Neural cell (in vitro differentiated cells): ENCODE results near the gene GLB1L. TPM values are rescaled to one million over a fixed set of nuclear protein-coding genes. Genes with fewer than 3 reads are reported as not detected.

Experiments used
- H2AFZ ChIP-seq: fragments of 200-600, 300-800 bp; sonication (generic), shearing (Covaris generic); 2 replicates; pipeline ENCODE4 v1.6.0; 2014; ENCODE audit warnings: low read depth, mild to moderate bottlenecking, antibody characterized with exemption, low read length, moderate library complexity
- H3F3A ChIP-seq: fragments of 200-600 bp; shearing (Covaris generic); 2 replicates; pipeline ENCODE4 v1.6.1; 2016; ENCODE audit warnings: mild to moderate bottlenecking, moderate library complexity, mixed read lengths, antibody characterized with exemption, low read length; ENCODE audit not compliant: insufficient read depth, poor library complexity, severe bottlenecking
- H3K27ac ChIP-seq: fragments of 200-600, 300-800 bp; sonication (generic), shearing (Covaris generic); 2 replicates; pipeline ENCODE4 v1.5.1; 2014; ENCODE audit warnings: mild to moderate bottlenecking, low read length, moderate library complexity
- H3K27me3 ChIP-seq: fragments of 300-800, 200-600 bp; sonication (generic), shearing (Covaris generic); 2 replicates; pipeline ENCODE4 v1.6.0; 2014; ENCODE audit warnings: mild to moderate bottlenecking, low read depth, low read length, moderate library complexity; ENCODE audit not compliant: insufficient read depth
- H3K36me3 ChIP-seq: fragments of 300-800, 200-600 bp; sonication (generic), shearing (Covaris generic); 2 replicates; pipeline ENCODE4 v1.5.1; 2014; ENCODE audit warnings: mild to moderate bottlenecking, antibody characterized with exemption, low read length, moderate library complexity; ENCODE audit not compliant: insufficient read depth
- H3K4me2 ChIP-seq: fragments of 300-800, 200-600 bp; sonication (generic), shearing (Covaris generic); 2 replicates; pipeline ENCODE4 v1.6.0; 2014; ENCODE audit warnings: mild to moderate bottlenecking, low read length
- H3K4me3 ChIP-seq: fragments of 300-800, 200-600 bp; sonication (generic), shearing (Covaris generic); 2 replicates; pipeline ENCODE4 v1.5.1; 2014; ENCODE audit warnings: mild to moderate bottlenecking, low read length, moderate library complexity
- H3K79me2 ChIP-seq: fragments of 200-600 bp; shearing (Covaris generic); replicated peaks from 2 replicates; pipeline ENCODE4 v1.6.0; 2014; ENCODE audit warnings: mild to moderate bottlenecking, low read length, moderate library complexity; ENCODE audit not compliant: insufficient read depth
- H3K9ac ChIP-seq: fragments of 300-800, 200-600 bp; sonication (generic), shearing (Covaris generic); 2 replicates; pipeline ENCODE4 v1.6.1; 2016; ENCODE audit warnings: mild to moderate bottlenecking, low read length, mixed read lengths
- H3K9me2 ChIP-seq: fragments of 200-600 bp; shearing (Covaris generic); 2 replicates; pipeline ENCODE4 v1.6.1; 2016; ENCODE audit warnings: mild to moderate bottlenecking, low read length, mixed read lengths; ENCODE audit not compliant: insufficient read depth
- H3K9me3 ChIP-seq: fragments of 200-600, 300-800 bp; sonication (generic), shearing (Covaris generic); 2 replicates; pipeline ENCODE4 v1.6.1; 2016; ENCODE audit warnings: mild to moderate bottlenecking, mixed run types, low read length, moderate library complexity, mixed read lengths
- H4K20me1 ChIP-seq: fragments of 200-600 bp; shearing (Covaris generic); 2 replicates; pipeline ENCODE4 v1.6.1; 2016; ENCODE audit warnings: mild to moderate bottlenecking, mixed run types; ENCODE audit not compliant: insufficient read depth
- CTCF ChIP-seq: fragments of 450-650 bp; IDR thresholded peaks from 2 replicates; pipeline ENCODE4 v1.5.1; 2014; ENCODE audit warnings: antibody characterized with exemption, mild to moderate bottlenecking, moderate library complexity; ENCODE audit not compliant: poor library complexity, severe bottlenecking
- EP300 ChIP-seq: fragments of 450-650 bp; conservative IDR thresholded peaks from 2 replicates; pipeline ENCODE4 v1.6.1; 2014; ENCODE audit warnings: antibody characterized with exemption, mild to moderate bottlenecking, moderate library complexity; ENCODE audit not compliant: poor library complexity, severe bottlenecking
- EZH2 ChIP-seq: fragments of 200-600, 300-800 bp; shearing (Covaris generic), sonication (generic); IDR thresholded peaks from 2 replicates; pipeline ENCODE4 v1.6.1; 2014; ENCODE audit warnings: antibody characterized with exemption, low read length, borderline replicate concordance, mild to moderate bottlenecking; ENCODE audit not compliant: insufficient read depth, poor library complexity, severe bottlenecking
- MXI1 ChIP-seq: fragments of 450-650 bp; conservative IDR thresholded peaks from 2 replicates; pipeline ENCODE4 v1.6.1; 2014; ENCODE audit warnings: antibody characterized with exemption, mild to moderate bottlenecking; ENCODE audit not compliant: poor library complexity, severe bottlenecking
- POLR2AphosphoS5 ChIP-seq: IDR thresholded peaks from 2 replicates; pipeline ENCODE4 v1.6.1; 2012
- RAD21 ChIP-seq: fragments of 450-650 bp; conservative IDR thresholded peaks from 2 replicates; pipeline ENCODE4 v1.6.1; 2014; ENCODE audit warnings: antibody characterized with exemption, mild to moderate bottlenecking, moderate library complexity
- REST ChIP-seq: IDR thresholded peaks from 2 replicates; pipeline ENCODE4 v1.6.1; 2012; ENCODE audit warnings: borderline replicate concordance
- SMC3 ChIP-seq: fragments of 450-650 bp; conservative IDR thresholded peaks from 2 replicates; pipeline ENCODE4 v1.6.1; 2014; ENCODE audit warnings: antibody characterized with exemption, mild to moderate bottlenecking, moderate library complexity; ENCODE audit not compliant: poor library complexity
- TAF1 ChIP-seq: IDR thresholded peaks from 2 replicates; pipeline ENCODE4 v1.6.1; 2012; ENCODE audit warnings: low read depth
- polyA plus RNA-seq: library from polyadenylated mRNA; depleted of rRNA; stranded (reverse); fragments of >200 nt; gene quantifications from 2 replicates; pipeline ENCODE4 v1.2.3, GENCODE V29; 2014

The GLB1L gene
- polyA plus RNA-seq, 1 donor from 2014 or later: 12.9 TPM

GRCh38 chr2:219215871-219216534 lies 29.2 kb downstream of the GLB1L start:
- H3K9ac ChIP-seq: no peak overlapping the region
- H3K9me3 ChIP-seq: no peaks in the 10 kb centered on the region
- H3K36me3 ChIP-seq: no peaks in the 10 kb centered on the region
- H3K4me2 ChIP-seq: no peak overlapping the region
- no peaks in the 10 kb centered on the region for H3F3A ChIP-seq
- H3K79me2 ChIP-seq: no peaks in the 10 kb centered on the region
- TF ChIP-seq TAF1 (no peak), EP300 (no peak), REST (no peak), RAD21 (no peak), CTCF (no peak), MXI1 (no peak), POLR2AphosphoS5 (no peak), SMC3 (no peak), EZH2 (no peak)
- no peaks in the 10 kb centered on the region for H3K27me3 ChIP-seq
- no peaks in the 10 kb centered on the region for H3K9me2 ChIP-seq
- H2AFZ ChIP-seq: no peak overlapping the region
- no peak overlapping the region for H3K27ac ChIP-seq
- no peaks in the 10 kb centered on the region for H4K20me1 ChIP-seq
- no peak overlapping the region for H3K4me3 ChIP-seq

- H3K4me2 ChIP-seq: no peak overlapping the region
- no peak overlapping the region for H3K27ac ChIP-seq
- H3K9me3 ChIP-seq: no peaks in the 10 kb centered on the region
- TF ChIP-seq SMC3 (no peak), TAF1 (no peak), EP300 (no peak), REST (no peak), RAD21 (no peak), POLR2AphosphoS5 (no peak), EZH2 (no peak), MXI1 (no peak), CTCF (no peak)
- H3K4me3 ChIP-seq: no peak overlapping the region
- H3K27me3 ChIP-seq: no peaks in the 10 kb centered on the region
- H3K9me2 ChIP-seq: no peaks in the 10 kb centered on the region
- H3K79me2 ChIP-seq: no peaks in the 10 kb centered on the region
- no peaks in the 10 kb centered on the region for H4K20me1 ChIP-seq
- H3K36me3 ChIP-seq: no peaks in the 10 kb centered on the region
- no peaks in the 10 kb centered on the region for H3F3A ChIP-seq
- H2AFZ ChIP-seq: no peak overlapping the region
- no peak overlapping the region for H3K9ac ChIP-seq
These were observed 30.5 kb downstream of the GLB1L start for GRCh38 chr2:219214786-219215185.
